K562 (cell line): ENCODE measurements around the gene FAM241B. TPM values are rescaled to one million over a fixed set of nuclear protein-coding genes. Genes with fewer than 3 reads are reported as not detected.

Source experiments
- NR3C1 ChIP-seq: sonication (generic); formaldehyde crosslinking; IDR thresholded peaks from 2 replicates; pipeline ENCODE4 v1.8.1; 2022; ENCODE audit warnings: missing genetic modification reagents
- RAD51 ChIP-seq: fragments of 450-650 bp; IDR thresholded peaks from 2 replicates; pipeline ENCODE4 v1.7.1; 2016; ENCODE audit warnings: low read depth, mild to moderate bottlenecking, borderline replicate concordance
- ZNF146 ChIP-seq: IDR thresholded peaks from one replicate; pipeline ENCODE4 v1.6.1; 2018; ENCODE audit warnings: missing compliant biosample characterization; ENCODE audit not compliant: unreplicated experiment
- polyA plus RNA-seq, 8 experiments: library from polyadenylated mRNA; depleted of rRNA in 4 of 8; stranded (reverse) in 5 of 8; unstranded in 3 of 8; fragments of >200 nt; fragmentation: Nextera tagmentation in 2 of 8; fragmentation: Illumina TruSeq in 1 of 8; extraction: Ambion mirVana in 2 of 8; extraction: Trizol in 1 of 8; gene quantifications; 2 replicates each; pipeline versions ENCODE4 v1.2.1 to v1.2.3, GENCODE V29; 2011 to 2014; ENCODE audit warnings: inconsistent platforms in 1 of 8, missing spikeins in 1 of 8
- total RNA-seq, 7 experiments: library from RNA; depleted of rRNA in 6 of 7; stranded (reverse); fragments of >200 nt in 6 of 7; fragmentation: Illumina TruSeq in 2 of 7; extraction: Trizol in 2 of 7; gene quantifications; 2 replicates each; pipeline versions ENCODE4 v1.2.1 to v1.2.3, GENCODE V29; 2011 to 2021; ENCODE audit warnings: low replicate concordance in 1 of 7
- TF ChIP-seq, protein P1 (sequence below): fragments of 250-450 bp; sonication (Bioruptor Pico); IDR thresholded peaks from 2 replicates; pipeline ENCODE4 v1.4.0; 2020
- TF ChIP-seq, protein P2 (sequence below): sonication (generic); formaldehyde crosslinking; IDR thresholded peaks from 2 replicates; pipeline ENCODE4 v1.8.1; 2023; ENCODE audit warnings: mild to moderate bottlenecking, missing genetic modification reagents
- TF ChIP-seq, protein P3 (sequence below): sonication (generic); formaldehyde crosslinking; IDR thresholded peaks from 2 replicates; pipeline ENCODE4 v1.8.0; 2022; ENCODE audit warnings: mild to moderate bottlenecking, missing genetic modification reagents

The FAM241B gene
- total and polyA plus RNA-seq, 9 of the 15 experiments (the other 6 are each of a cell fraction or from before 2014, with no cell fraction given), result 1.9 to 11.1 (median 3.0) TPM

DNA sequence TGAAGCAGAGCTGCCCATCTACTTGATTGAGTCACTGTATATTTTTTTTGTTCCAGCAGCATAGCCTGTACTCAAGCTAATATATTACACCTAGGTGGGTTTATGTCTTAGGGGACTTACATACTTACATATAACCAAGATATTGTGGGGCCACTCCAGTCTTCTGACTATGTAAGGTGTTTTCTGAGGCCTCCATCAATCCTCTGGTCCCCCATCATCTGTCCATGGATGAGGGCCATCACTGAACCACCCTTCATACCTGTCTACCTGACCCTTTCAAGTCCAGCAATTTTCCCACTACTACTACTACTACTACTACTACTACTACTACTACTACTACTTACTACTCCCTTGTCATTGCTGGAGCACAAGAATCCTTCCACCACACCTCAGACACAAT is 3.2 kb upstream of the FAM241B start (continued):
- TF ChIP-seq, protein P1, sequence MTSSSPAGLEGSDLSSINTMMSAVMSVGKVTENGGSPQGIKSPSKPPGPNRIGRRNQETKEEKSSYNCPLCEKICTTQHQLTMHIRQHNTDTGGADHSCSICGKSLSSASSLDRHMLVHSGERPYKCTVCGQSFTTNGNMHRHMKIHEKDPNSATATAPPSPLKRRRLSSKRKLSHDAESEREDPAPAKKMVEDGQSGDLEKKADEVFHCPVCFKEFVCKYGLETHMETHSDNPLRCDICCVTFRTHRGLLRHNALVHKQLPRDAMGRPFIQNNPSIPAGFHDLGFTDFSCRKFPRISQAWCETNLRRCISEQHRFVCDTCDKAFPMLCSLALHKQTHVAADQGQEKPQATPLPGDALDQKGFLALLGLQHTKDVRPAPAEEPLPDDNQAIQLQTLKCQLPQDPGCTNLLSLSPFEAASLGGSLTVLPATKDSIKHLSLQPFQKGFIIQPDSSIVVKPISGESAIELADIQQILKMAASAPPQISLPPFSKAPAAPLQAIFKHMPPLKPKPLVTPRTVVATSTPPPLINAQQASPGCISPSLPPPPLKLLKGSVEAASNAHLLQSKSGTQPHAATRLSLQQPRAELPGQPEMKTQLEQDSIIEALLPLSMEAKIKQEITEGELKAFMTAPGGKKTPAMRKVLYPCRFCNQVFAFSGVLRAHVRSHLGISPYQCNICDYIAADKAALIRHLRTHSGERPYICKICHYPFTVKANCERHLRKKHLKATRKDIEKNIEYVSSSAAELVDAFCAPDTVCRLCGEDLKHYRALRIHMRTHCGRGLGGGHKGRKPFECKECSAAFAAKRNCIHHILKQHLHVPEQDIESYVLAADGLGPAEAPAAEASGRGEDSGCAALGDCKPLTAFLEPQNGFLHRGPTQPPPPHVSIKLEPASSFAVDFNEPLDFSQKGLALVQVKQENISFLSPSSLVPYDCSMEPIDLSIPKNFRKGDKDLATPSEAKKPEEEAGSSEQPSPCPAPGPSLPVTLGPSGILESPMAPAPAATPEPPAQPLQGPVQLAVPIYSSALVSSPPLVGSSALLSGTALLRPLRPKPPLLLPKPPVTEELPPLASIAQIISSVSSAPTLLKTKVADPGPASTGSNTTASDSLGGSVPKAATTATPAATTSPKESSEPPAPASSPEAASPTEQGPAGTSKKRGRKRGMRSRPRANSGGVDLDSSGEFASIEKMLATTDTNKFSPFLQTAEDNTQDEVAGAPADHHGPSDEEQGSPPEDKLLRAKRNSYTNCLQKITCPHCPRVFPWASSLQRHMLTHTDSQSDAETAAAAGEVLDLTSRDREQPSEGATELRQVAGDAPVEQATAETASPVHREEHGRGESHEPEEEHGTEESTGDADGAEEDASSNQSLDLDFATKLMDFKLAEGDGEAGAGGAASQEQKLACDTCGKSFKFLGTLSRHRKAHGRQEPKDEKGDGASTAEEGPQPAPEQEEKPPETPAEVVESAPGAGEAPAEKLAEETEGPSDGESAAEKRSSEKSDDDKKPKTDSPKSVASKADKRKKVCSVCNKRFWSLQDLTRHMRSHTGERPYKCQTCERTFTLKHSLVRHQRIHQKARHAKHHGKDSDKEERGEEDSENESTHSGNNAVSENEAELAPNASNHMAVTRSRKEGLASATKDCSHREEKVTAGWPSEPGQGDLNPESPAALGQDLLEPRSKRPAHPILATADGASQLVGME (CRISPR knock-in tag), result no peak
- TF ChIP-seq, protein P2, sequence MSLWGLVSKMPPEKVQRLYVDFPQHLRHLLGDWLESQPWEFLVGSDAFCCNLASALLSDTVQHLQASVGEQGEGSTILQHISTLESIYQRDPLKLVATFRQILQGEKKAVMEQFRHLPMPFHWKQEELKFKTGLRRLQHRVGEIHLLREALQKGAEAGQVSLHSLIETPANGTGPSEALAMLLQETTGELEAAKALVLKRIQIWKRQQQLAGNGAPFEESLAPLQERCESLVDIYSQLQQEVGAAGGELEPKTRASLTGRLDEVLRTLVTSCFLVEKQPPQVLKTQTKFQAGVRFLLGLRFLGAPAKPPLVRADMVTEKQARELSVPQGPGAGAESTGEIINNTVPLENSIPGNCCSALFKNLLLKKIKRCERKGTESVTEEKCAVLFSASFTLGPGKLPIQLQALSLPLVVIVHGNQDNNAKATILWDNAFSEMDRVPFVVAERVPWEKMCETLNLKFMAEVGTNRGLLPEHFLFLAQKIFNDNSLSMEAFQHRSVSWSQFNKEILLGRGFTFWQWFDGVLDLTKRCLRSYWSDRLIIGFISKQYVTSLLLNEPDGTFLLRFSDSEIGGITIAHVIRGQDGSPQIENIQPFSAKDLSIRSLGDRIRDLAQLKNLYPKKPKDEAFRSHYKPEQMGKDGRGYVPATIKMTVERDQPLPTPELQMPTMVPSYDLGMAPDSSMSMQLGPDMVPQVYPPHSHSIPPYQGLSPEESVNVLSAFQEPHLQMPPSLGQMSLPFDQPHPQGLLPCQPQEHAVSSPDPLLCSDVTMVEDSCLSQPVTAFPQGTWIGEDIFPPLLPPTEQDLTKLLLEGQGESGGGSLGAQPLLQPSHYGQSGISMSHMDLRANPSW (CRISPR knock-in tag), result no peak
- TF ChIP-seq, protein P3, sequence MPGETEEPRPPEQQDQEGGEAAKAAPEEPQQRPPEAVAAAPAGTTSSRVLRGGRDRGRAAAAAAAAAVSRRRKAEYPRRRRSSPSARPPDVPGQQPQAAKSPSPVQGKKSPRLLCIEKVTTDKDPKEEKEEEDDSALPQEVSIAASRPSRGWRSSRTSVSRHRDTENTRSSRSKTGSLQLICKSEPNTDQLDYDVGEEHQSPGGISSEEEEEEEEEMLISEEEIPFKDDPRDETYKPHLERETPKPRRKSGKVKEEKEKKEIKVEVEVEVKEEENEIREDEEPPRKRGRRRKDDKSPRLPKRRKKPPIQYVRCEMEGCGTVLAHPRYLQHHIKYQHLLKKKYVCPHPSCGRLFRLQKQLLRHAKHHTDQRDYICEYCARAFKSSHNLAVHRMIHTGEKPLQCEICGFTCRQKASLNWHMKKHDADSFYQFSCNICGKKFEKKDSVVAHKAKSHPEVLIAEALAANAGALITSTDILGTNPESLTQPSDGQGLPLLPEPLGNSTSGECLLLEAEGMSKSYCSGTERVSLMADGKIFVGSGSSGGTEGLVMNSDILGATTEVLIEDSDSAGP, result no peak
- TF ChIP-seq RAD51 (no peak), ZNF146 (CRISPR knock-in tag) (no peak), NR3C1 (no peak)
